Testis (tissue), 3 donors: Measurements from ENCODE around the gene SPINK9. TPM values are rescaled to one million over a fixed set of nuclear protein-coding genes. Genes with fewer than 3 reads are reported as not detected.

ENCODE experiments used
- DNase-seq: peaks from one replicate; pipeline ENCODE4 v3.0.0-alpha.2; 2019
- H3K27ac ChIP-seq, 2 donors: fragments of 200-600 bp; sonication (generic); one replicate each; pipeline ENCODE4 v1.5.1; 2019
- H3K27me3 ChIP-seq: fragments of 200-600 bp; sonication (generic); one replicate; pipeline ENCODE4 v1.5.1; 2019
- H3K36me3 ChIP-seq: fragments of 200-600 bp; sonication (generic); one replicate; pipeline ENCODE4 v1.5.1; 2017; ENCODE audit warnings: low read depth; ENCODE audit errors: missing control alignments
- H3K4me1 ChIP-seq: fragments of 200-600 bp; sonication (generic); one replicate; pipeline ENCODE4 v1.5.1; 2019
- H3K4me3 ChIP-seq, 2 donors: fragments of 200-600 bp; sonication (generic); one replicate each; pipeline ENCODE4 v1.5.1; 2017 to 2019
- H3K9me3 ChIP-seq: fragments of 200-600 bp; sonication (generic); one replicate; pipeline ENCODE4 v1.5.1; 2017
- CTCF ChIP-seq, 3 experiments: fragments of 450-650 bp in 2 of 3; fragments of 200-600 bp in 1 of 3; sonication (generic) in 1 of 3; IDR thresholded peaks; one replicate each; pipeline ENCODE4 v1.5.1; 2016 to 2019; ENCODE audit warnings: antibody characterized with exemption in 3 of 3, mild to moderate bottlenecking in 2 of 3, moderate library complexity in 1 of 3
- POLR2A ChIP-seq: fragments of 450-650 bp; IDR thresholded peaks from one replicate; pipeline ENCODE4 v1.6.1; 2017; ENCODE audit warnings: antibody characterized with exemption, mild to moderate bottlenecking, moderate library complexity
- WGBS, 2 donors: methylation state at CpG; one replicate each; pipeline ENCODE4 v1.1.5; 2018; 5-methylcytosine and 5-hydroxymethylcytosine counted together
- intact Hi-C: fragments of 100-400 bp; cut with DNase I; formaldehyde crosslinking; loops from one replicate; pipeline ENCODE4 v1.15.1; 2023; ENCODE audit warnings: low total_unique reads
- polyA plus RNA-seq: library from polyadenylated mRNA; stranded (reverse); fragments of 350-450 nt; fragmentation: Illumina TruSeq; extraction: RNeasy Lipid Tissue Mini Kit (QIAGEN cat#74804); gene quantifications from one replicate; pipeline ENCODE4 v1.2.3, GENCODE V29; 2014; ENCODE audit warnings: low read depth, low replicate concordance; ENCODE audit not compliant: insufficient read depth
- total RNA-seq, 2 donors: library from RNA; depleted of rRNA; stranded (reverse); fragments of >200 nt; gene quantifications; one replicate each; pipeline ENCODE4 v1.2.3, GENCODE V29; 2016

SPINK9 gene
- total and polyA plus RNA-seq, 3 donors from 2014 or later = not detected

- intact Hi-C loops = no loop called here
- H3K36me3 ChIP-seq = no peaks in the 10 kb centered on the region
- H3K4me1 ChIP-seq = no peaks in the 10 kb centered on the region
- H3K4me3 ChIP-seq = no peak overlapping the region
- H3K9me3 ChIP-seq = no peaks in the 10 kb centered on the region
- no peak for DNase-seq
- H3K27ac ChIP-seq = no peak overlapping the region
- H3K27me3 ChIP-seq = no peaks in the 10 kb centered on the region
- TF ChIP-seq CTCF (IDR thresholded peaks at IDR 0.05) (no peak), POLR2A (no peak)
Observed at GRCh38 chr5:148372893-148373292, 37.5 kb downstream of the SPINK9 start.

- intact Hi-C loops = no loop called here
- H3K4me1 ChIP-seq = no peaks in the 10 kb centered on the region
- no peaks in the 10 kb centered on the region for H3K9me3 ChIP-seq
- no peaks in the 10 kb centered on the region for H3K27me3 ChIP-seq
- no peak overlapping the region for H3K27ac ChIP-seq
- TF ChIP-seq CTCF (IDR thresholded peaks at IDR 0.05) = peak; percentile 56 to 66 (median 60)
- TF ChIP-seq POLR2A = no peak
- no peak overlapping the region for H3K4me3 ChIP-seq
- no peaks in the 10 kb centered on the region for H3K36me3 ChIP-seq
- 76 to 77% methylated on average over 3 of the region's 3 CpGs for WGBS, 2 donors
- DNase-seq = peak; percentile 60
Observed at GRCh38 chr5:148374690-148375360, 39.5 kb downstream of the SPINK9 start.

- intact Hi-C loops = no loop called here
- peak; percentile 17 for DNase-seq
- no peaks in the 10 kb centered on the region for H3K4me1 ChIP-seq
- H3K27me3 ChIP-seq = no peaks in the 10 kb centered on the region
- H3K27ac ChIP-seq = no peak overlapping the region
- 82 to 91% methylated on average over 4 of the region's 4 CpGs for WGBS, 2 donors
- no peak overlapping the region for H3K4me3 ChIP-seq
- no peak for TF ChIP-seq CTCF (IDR thresholded peaks at IDR 0.05)
- no peak for TF ChIP-seq POLR2A
- no peaks in the 10 kb centered on the region for H3K36me3 ChIP-seq
- H3K9me3 ChIP-seq = no peaks in the 10 kb centered on the region
Observed at GRCh38 chr5:148376198-148376597, 40.8 kb downstream of the SPINK9 start.

GRCh38 chr5:148378670-148379069 is 43.3 kb downstream of the SPINK9 start:
- DNase-seq = no peak
- intact Hi-C loops = no loop called here
- Histone ChIP-seq H3K4me1 (no peaks in the 10 kb centered on the region), H3K36me3 (no peaks in the 10 kb centered on the region), H3K4me3 (no peak overlapping the region), H3K9me3 (no peaks in the 10 kb centered on the region), H3K27ac (no peak overlapping the region), H3K27me3 (no peaks in the 10 kb centered on the region)
- 86 to 88% methylated on average over 3 of the region's 3 CpGs for WGBS, 2 donors
- TF ChIP-seq POLR2A (no peak), CTCF (IDR thresholded peaks at IDR 0.05) (no peak)

- Histone ChIP-seq H3K9me3 (no peaks in the 10 kb centered on the region), H3K4me1 (no peaks in the 10 kb centered on the region), H3K27me3 (no peaks in the 10 kb centered on the region), H3K4me3 (no peak overlapping the region), H3K36me3 (no peaks in the 10 kb centered on the region), H3K27ac (no peak overlapping the region)
- TF ChIP-seq POLR2A (no peak), CTCF (IDR thresholded peaks at IDR 0.05) (no peak)
- no peak for DNase-seq
- intact Hi-C loops = no loop called here
Observed at GRCh38 chr5:148379340-148379739, 44.0 kb downstream of the SPINK9 start.
